Measurements from ENCODE around the gene TBL2. TPM values are rescaled to one million over a fixed set of nuclear protein-coding genes. Genes with fewer than 3 reads are reported as not detected.
"Not testable (repeated sequence)": the region's sequence is repeated elsewhere in the genome, so short reads cannot be mapped to it uniquely, and the experiment has no call there.

Gene TBL2
- total and polyA plus RNA-seq, 11 donors = 3.5 to 27.3 (median 14.1) TPM

- ATAC-seq (no peak), DNase-seq (peak in 1 of 5 donors; percentile 14)
- no peaks in the 10 kb centered on the region for H3K27me3 ChIP-seq
- no peaks in the 10 kb centered on the region for H3K9me3 ChIP-seq
- intact Hi-C loops (cut with DNase I) = no loop called here
- H3K4me3 ChIP-seq = no peak overlapping the region
- H3K4me1 ChIP-seq = peaks cover 0 to 46% (median 0%) of the 10 kb centered on the region in 12 donors
- no peak overlapping the region for H3K27ac ChIP-seq
- WGBS, 4 donors = 63 to 75% (median 66%) methylated on average over 2 of the region's 2 CpGs
- H3K36me3 ChIP-seq = no peaks in the 10 kb centered on the region
- TF ChIP-seq POLR2A (IDR thresholded peaks at IDR 0.05) = no peak
- no peak for TF ChIP-seq CTCF (IDR thresholded peaks at IDR 0.05)
These were observed 6.8 kb upstream of the TBL2 start for GRCh38 chr7:73585196-73585595.

GRCh38 chr7:73582664-73583202, 4.4 kb upstream of the TBL2 start:
- no peaks in the 10 kb centered on the region for H3K36me3 ChIP-seq
- H3K27me3 ChIP-seq = no peaks in the 10 kb centered on the region
- H3K27ac ChIP-seq = peak overlapping the region in 1 of 12 donors; percentile 82
- no peaks in the 10 kb centered on the region for H3K9me3 ChIP-seq
- no peak for ATAC-seq
- TF ChIP-seq POLR2A (IDR thresholded peaks at IDR 0.05) (no peak), CTCF (IDR thresholded peaks at IDR 0.05) (no peak)
- no peak overlapping the region for H3K4me3 ChIP-seq
- 93 to 98% (median 94%) methylated on average over 6 of the region's 6 CpGs for WGBS, 4 donors
- DNase-seq = no peak
- intact Hi-C loops (cut with DNase I) = no loop called here
- peaks cover 0 to 57% (median 6%) of the 10 kb centered on the region in 12 donors for H3K4me1 ChIP-seq

- H3K27me3 ChIP-seq; H3K36me3 ChIP-seq; H3K4me3 ChIP-seq; H3K9me3 ChIP-seq; ATAC-seq; intact Hi-C loops (cut with DNase I): not testable (repeated sequence)
- WGBS, 4 donors = 84 to 90% (median 87%) methylated on average over 9 of the region's 9 CpGs
- Histone ChIP-seq H3K4me1 (peaks cover 0 to 61% (median 17%) of the 10 kb centered on the region in 12 donors), H3K27ac (peak overlapping the region in 1 of 12 donors; percentile 82)
- DNase-seq = peak in 1 of 5 donors; percentile 6
These were observed 2.6 kb upstream of the TBL2 start for GRCh38 chr7:73581006-73581405.

- peaks cover 0 to 35% (median 23%) of the 10 kb centered on the region in 9 donors for H3K36me3 ChIP-seq
- no peaks in the 10 kb centered on the region for H3K27me3 ChIP-seq
- peak overlapping the region; percentile 58 to 96 (median 86) for H3K27ac ChIP-seq
- intact Hi-C loops (cut with DNase I) = loop anchor here in 4 of 10 donors (1.0 to 10.0 kb wide), 5 partner anchors 20 to 55 kb away; partner anchors contain the start of genes BCL7B (in 3 of the 4) and BAZ1B (in 2 of the 4)
- ATAC-seq = peak in 2 of 4 donors; percentile 7 to 29
- H3K4me1 ChIP-seq = peaks cover 0 to 51% (median 17%) of the 10 kb centered on the region in 12 donors
- no peak for TF ChIP-seq CTCF (IDR thresholded peaks at IDR 0.05)
- no peak for TF ChIP-seq POLR2A (IDR thresholded peaks at IDR 0.05)
- H3K9me3 ChIP-seq = no peaks in the 10 kb centered on the region
- 13 to 21% (median 16%) methylated on average over 20 to 32 of the region's 32 CpGs for WGBS, 4 donors
- peak overlapping the region; percentile 42 to 98 (median 95) for H3K4me3 ChIP-seq
- peak in 2 of 5 donors; percentile 23 to 58 for DNase-seq
These were observed 595 bp downstream of the TBL2 start for GRCh38 chr7:73577627-73578341.

All from heart left ventricle (tissue), 16 donors.